ENCODE data around the gene BCORL1.

- TF ChIP-seq CTCF (IDR thresholded peaks at IDR 0.05; ENCODE audit: low read depth, low read length) (no peak), POLR2A (IDR thresholded peaks at IDR 0.05; ENCODE audit: extremely low read depth, insufficient read length) (no peak)
Observed at GRCh38 chrX:129955682-129956081, 26.8 kb upstream of the BCORL1 start.

All from NB4 (cell line).